GM19372 (cell line): ENCODE measurements around the gene HSPA1L.

Experiments used
- ATAC-seq: cut with Tn5 transposase; IDR thresholded peaks from one replicate; pipeline ENCODE4 v1.9.1; 2021; ENCODE audit warnings: mild to moderate bottlenecking, low read depth, moderate library complexity; ENCODE audit not compliant: unreplicated experiment

Gene HSPA1L

GRCh38 chr6:31768363-31769257, 46.5 kb downstream of the HSPA1L start:
- ATAC-seq = no peak

GRCh38 chr6:31767096-31767645, 47.9 kb downstream of the HSPA1L start:
- ATAC-seq = no peak

- ATAC-seq = no peak
Observed at GRCh38 chr6:31765910-31766794, 48.9 kb downstream of the HSPA1L start.

- ATAC-seq = no peak
Observed at GRCh38 chr6:31765559-31765909, 49.5 kb downstream of the HSPA1L start.

- no peak for ATAC-seq
Observed at GRCh38 chr6:31764198-31764597, 50.9 kb downstream of the HSPA1L start.

- ATAC-seq = no peak
Observed at GRCh38 chr6:31763619-31763940, 51.5 kb downstream of the HSPA1L start.

GRCh38 chr6:31762878-31763618, 52.0 kb downstream of the HSPA1L start:
- ATAC-seq = no peak

- ATAC-seq = no peak
Observed at GRCh38 chr6:31762356-31762755, 52.7 kb downstream of the HSPA1L start, which contains the start of gene SAPCD1. SAPCD1 (plus strand) TSS chr6:31762656; CDS start chr6:31763055, 399 bp downstream.

- no peak for ATAC-seq
Observed at GRCh38 chr6:31761343-31761742, 53.7 kb downstream of the HSPA1L start.

- ATAC-seq = no peak
Observed at GRCh38 chr6:31760790-31761189, 54.3 kb downstream of the HSPA1L start.
